CD8-positive, alpha-beta memory T cell (primary cell): ENCODE measurements around the gene COMMD8. TPM values are rescaled to one million over a fixed set of nuclear protein-coding genes. Genes with fewer than 3 reads are reported as not detected.

ENCODE experiments used
- CTCF ChIA-PET: fragments of 350-600 bp; sonication (Branson Sonifier 250); formaldehyde crosslinking; loops from one replicate; lab custom pipeline; 2021; ENCODE audit warnings: antibody characterized with exemption; lab: Charles Lee
- POLR2A ChIA-PET: fragments of 350-600 bp; sonication (Branson Sonifier 250); formaldehyde crosslinking; loops from one replicate; lab custom pipeline; 2021; ENCODE audit warnings: antibody characterized with exemption; lab: Charles Lee
- DNase-seq, 5 donors: peaks; one replicate each; pipeline versions ENCODE4 v3.0.0 to v3.0.0-alpha.2; 2020 to 2022; ENCODE audit warnings: mixed read lengths in 1 of 5
- H3K27ac ChIP-seq: one replicate; pipeline ENCODE4 v1.7.0; 2013; ENCODE audit warnings: low read depth, mild to moderate bottlenecking, low read length, moderate library complexity
- H3K27me3 ChIP-seq: 2 replicates; pipeline ENCODE4 v1.7.0; 2013; ENCODE audit warnings: low read length, mild to moderate bottlenecking; ENCODE audit not compliant: insufficient read depth, poor library complexity, severe bottlenecking
- H3K36me3 ChIP-seq: 2 replicates; pipeline ENCODE4 v1.7.0; 2013; ENCODE audit warnings: mild to moderate bottlenecking, low read length, moderate library complexity; ENCODE audit not compliant: insufficient read depth
- H3K4me1 ChIP-seq: 2 replicates; pipeline ENCODE4 v1.7.0; 2013; ENCODE audit warnings: mild to moderate bottlenecking, low read length, moderate library complexity; ENCODE audit not compliant: insufficient read depth
- H3K4me3 ChIP-seq: 2 replicates; pipeline ENCODE4 v1.7.0; 2013; ENCODE audit warnings: mild to moderate bottlenecking, low read length
- H3K9me3 ChIP-seq: 2 replicates; pipeline ENCODE4 v1.7.0; 2013; ENCODE audit warnings: mild to moderate bottlenecking, low read length
- H3K27ac Mint-ChIP-seq, 8 donors: one replicate each; pipeline ENCODE4 v1.8.0; 2020 to 2021; ENCODE audit warnings: mixed read lengths in 8 of 8, mild to moderate bottlenecking in 6 of 8, inconsistent platforms in 3 of 8, moderate library complexity in 3 of 8
- H3K27me3 Mint-ChIP-seq, 2 donors: one replicate each; pipeline ENCODE4 v1.8.0; 2020 to 2021; ENCODE audit warnings: mixed read lengths in 2 of 2, mild to moderate bottlenecking in 1 of 2, moderate library complexity in 1 of 2
- H3K36me3 Mint-ChIP-seq, 3 donors: one replicate each; pipeline ENCODE4 v1.8.0; 2020 to 2021; ENCODE audit warnings: mixed read lengths in 3 of 3, inconsistent platforms in 1 of 3, mild to moderate bottlenecking in 1 of 3
- H3K4me1 Mint-ChIP-seq, 3 donors: one replicate each; pipeline ENCODE4 v1.8.0; 2020 to 2021; ENCODE audit warnings: mixed read lengths in 3 of 3, inconsistent platforms in 1 of 3, mild to moderate bottlenecking in 1 of 3
- H3K4me3 Mint-ChIP-seq, 7 donors: one replicate each; pipeline ENCODE4 v1.8.0; 2020 to 2021; ENCODE audit warnings: mixed read lengths in 7 of 7, mild to moderate bottlenecking in 6 of 7, moderate library complexity in 4 of 7, inconsistent platforms in 2 of 7
- H3K9me3 Mint-ChIP-seq, 5 donors: one replicate each; pipeline ENCODE4 v1.8.0; 2020 to 2022; ENCODE audit warnings: mixed read lengths in 5 of 5, mild to moderate bottlenecking in 3 of 5, moderate library complexity in 2 of 5, inconsistent platforms in 1 of 5
- polyA plus RNA-seq: library from polyadenylated mRNA; unstranded; fragments of 300-500 nt; fragmentation: Illumina TruSeq; gene quantifications from one replicate; pipeline ENCODE4 v1.2.3, GENCODE V29; 2021
- total RNA-seq, 2 experiments: library from RNA; stranded (reverse); gene quantifications; one replicate each; pipeline ENCODE4 v1.2.3, GENCODE V29; 2021

COMMD8 gene
- total and polyA plus RNA-seq, 3 experiments from 2014 or later = 29.0 to 55.0 (median 33.6) TPM

DNA sequence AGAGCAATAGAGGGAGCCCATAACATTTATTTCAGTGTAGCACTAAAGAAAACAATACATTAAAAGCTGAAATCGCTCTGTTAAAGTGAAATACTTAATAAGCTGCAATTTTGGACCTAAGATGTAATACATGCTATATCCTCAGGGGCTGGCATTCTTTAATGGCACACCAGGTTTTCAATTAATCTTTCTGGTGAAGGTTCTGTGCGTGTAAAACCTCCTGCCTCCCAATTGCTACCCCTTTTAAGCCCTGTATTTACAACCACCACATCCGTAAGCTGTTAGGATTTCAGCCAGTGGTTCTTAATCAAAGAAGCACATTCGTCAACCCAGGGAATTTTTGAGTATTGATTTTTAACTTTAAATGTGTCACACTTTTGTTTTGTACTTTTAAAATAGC, 7.6 kb upstream of the COMMD8 start:
- H3K9me3 Mint-ChIP-seq = no peaks in the 10 kb centered on the region
- H3K27me3 Mint-ChIP-seq = peaks cover 0 to 11% of the 10 kb centered on the region in 2 donors

DNA sequence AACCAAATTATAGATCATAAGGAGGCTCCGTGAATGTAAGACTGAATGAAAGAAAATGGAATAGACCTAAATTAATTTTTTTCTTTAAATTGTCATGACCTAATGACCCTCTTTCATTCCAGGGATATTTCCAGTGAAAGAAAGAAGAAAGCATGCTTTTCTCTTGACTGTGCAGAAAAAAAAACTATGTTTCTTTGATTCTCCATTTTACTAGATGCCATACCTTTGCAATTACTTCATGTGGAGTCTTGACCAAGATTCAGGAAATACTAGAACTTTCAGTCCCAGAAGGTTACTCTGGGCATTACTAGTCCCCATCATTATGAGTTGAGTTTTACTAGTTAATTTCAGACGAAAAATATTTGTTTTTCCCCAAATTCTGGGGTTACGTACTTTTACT, 6.4 kb upstream of the COMMD8 start:
- Histone ChIP-seq H3K9me3 (no peaks in the 10 kb centered on the region), H3K4me1 (no peaks in the 10 kb centered on the region), H3K27me3 (no peaks in the 10 kb centered on the region), H3K36me3 (no peaks in the 10 kb centered on the region), H3K4me3 (no peak overlapping the region), H3K27ac (no peak overlapping the region)
- no peaks in the 10 kb centered on the region for H3K36me3 Mint-ChIP-seq
- no peak overlapping the region for H3K27ac Mint-ChIP-seq
- no peak overlapping the region for H3K4me3 Mint-ChIP-seq
- peaks cover 0 to 11% of the 10 kb centered on the region in 2 donors for H3K27me3 Mint-ChIP-seq
- ChIA-PET CTCF (no interaction called here), POLR2A (no interaction called here)
- H3K9me3 Mint-ChIP-seq = no peaks in the 10 kb centered on the region
- no peak for DNase-seq
- H3K4me1 Mint-ChIP-seq = no peaks in the 10 kb centered on the region

More for the DNA sequence above, 7.6 kb upstream of the COMMD8 start:
- no peaks in the 10 kb centered on the region for H3K36me3 Mint-ChIP-seq
- H3K27ac Mint-ChIP-seq = no peak overlapping the region
- Histone ChIP-seq H3K9me3 (no peaks in the 10 kb centered on the region), H3K36me3 (no peaks in the 10 kb centered on the region), H3K4me3 (no peak overlapping the region), H3K27ac (no peak overlapping the region), H3K27me3 (no peaks in the 10 kb centered on the region), H3K4me1 (no peaks in the 10 kb centered on the region)
- no peaks in the 10 kb centered on the region for H3K4me1 Mint-ChIP-seq
- H3K4me3 Mint-ChIP-seq = no peak overlapping the region
- ChIA-PET CTCF (interaction anchor here (1.2 kb wide), 1 partner anchor 14 kb away, joined by 3 read pairs; the partner anchor contains the start of gene ATP10D), POLR2A (no interaction called here)
- DNase-seq = no peak

DNA sequence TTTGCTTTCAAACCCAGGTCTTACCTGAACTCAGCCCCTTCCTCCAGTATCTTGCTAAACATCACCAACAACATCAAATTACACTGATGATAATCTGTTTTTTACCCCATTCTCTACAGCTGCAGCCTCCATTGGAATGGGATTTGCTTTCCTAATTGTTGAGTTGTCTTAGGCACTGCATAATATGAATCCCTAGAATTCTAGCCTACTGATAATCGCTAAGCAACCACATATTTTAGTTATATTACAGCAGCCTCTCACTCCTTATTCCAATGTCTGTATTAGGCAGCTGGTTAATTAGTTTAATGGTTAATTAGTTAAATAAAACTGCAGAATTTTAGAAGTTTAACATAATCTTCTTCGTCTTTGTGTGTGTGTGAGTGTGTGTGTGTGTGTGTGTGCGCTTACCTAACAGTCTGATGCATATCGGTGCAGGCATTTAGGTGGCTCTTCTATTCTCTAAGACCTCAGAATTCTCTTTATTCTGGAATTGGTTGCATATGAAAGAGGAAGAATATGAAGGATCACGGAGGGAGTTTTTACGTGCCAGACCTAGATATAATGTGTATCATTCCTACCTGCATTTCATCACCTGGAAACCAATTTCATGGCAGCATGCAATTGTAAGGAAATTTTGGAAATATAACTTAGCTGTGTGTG, 5.3 kb upstream of the COMMD8 start:
- no peak overlapping the region for H3K4me3 Mint-ChIP-seq
- Histone ChIP-seq H3K9me3 (no peaks in the 10 kb centered on the region), H3K36me3 (no peaks in the 10 kb centered on the region), H3K4me1 (peaks cover 4% of the 10 kb centered on the region), H3K27ac (no peak overlapping the region), H3K27me3 (no peaks in the 10 kb centered on the region), H3K4me3 (no peak overlapping the region)
- H3K9me3 Mint-ChIP-seq = no peaks in the 10 kb centered on the region
- H3K4me1 Mint-ChIP-seq = peaks cover 1 to 2% (median 2%) of the 10 kb centered on the region in 3 donors
- peaks cover 0 to 11% of the 10 kb centered on the region in 2 donors for H3K27me3 Mint-ChIP-seq
- DNase-seq = no peak
- ChIA-PET CTCF (no interaction called here), POLR2A (no interaction called here)
- H3K36me3 Mint-ChIP-seq = no peaks in the 10 kb centered on the region
- no peak overlapping the region for H3K27ac Mint-ChIP-seq

DNA sequence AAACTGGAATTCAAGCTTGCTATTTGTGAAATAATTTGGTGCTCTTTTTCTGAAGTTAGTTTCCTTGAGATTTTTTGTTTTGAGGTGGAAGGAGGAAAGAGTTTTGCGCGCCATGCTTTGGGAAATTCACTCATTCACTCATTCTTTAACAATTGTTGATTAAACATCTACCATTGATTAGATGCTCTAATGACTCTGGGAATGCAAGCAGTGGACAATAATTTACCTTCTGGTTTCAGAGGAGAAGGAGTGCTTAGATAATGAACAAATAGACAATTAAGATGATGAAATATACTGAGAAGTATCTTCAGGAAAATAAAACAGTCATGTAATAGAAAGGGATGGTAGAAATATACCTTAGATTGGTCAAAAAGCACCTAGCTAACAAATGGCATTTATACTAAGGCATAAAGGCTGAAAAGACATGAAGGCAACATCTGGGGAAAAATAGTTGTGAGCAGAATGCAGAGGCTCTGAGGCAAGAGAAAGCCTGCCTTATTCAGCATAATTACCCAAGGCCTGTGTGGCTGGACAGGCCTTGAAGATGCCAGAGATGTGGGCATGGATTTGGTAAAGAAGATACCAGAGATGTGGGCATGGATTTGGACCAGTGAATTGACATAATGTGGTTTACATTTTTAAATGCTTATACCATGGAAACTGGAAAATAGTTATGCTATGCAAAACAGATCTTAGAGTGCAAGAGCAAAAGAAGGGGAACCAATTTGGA, 2.7 kb upstream of the COMMD8 start:
- peaks cover 0 to 5% (median 0%) of the 10 kb centered on the region in 3 donors for H3K36me3 Mint-ChIP-seq
- H3K4me3 Mint-ChIP-seq = no peak overlapping the region
- CTCF ChIA-PET = no interaction called here
- Histone ChIP-seq H3K27me3 (no peaks in the 10 kb centered on the region), H3K27ac (no peak overlapping the region), H3K36me3 (no peaks in the 10 kb centered on the region), H3K4me3 (no peak overlapping the region), H3K9me3 (no peaks in the 10 kb centered on the region), H3K4me1 (peaks cover 22% of the 10 kb centered on the region)
- H3K9me3 Mint-ChIP-seq = no peaks in the 10 kb centered on the region
- H3K27me3 Mint-ChIP-seq = no peaks in the 10 kb centered on the region
- no peak for DNase-seq
- POLR2A ChIA-PET = no interaction called here
- H3K4me1 Mint-ChIP-seq = peaks cover 23 to 25% (median 24%) of the 10 kb centered on the region in 3 donors
- H3K27ac Mint-ChIP-seq = no peak overlapping the region

- Mint-ChIP-seq H3K9me3 (no peaks in the 10 kb centered on the region), H3K4me3 (no peak overlapping the region), H3K27me3 (no peaks in the 10 kb centered on the region), H3K4me1 (peaks cover 27 to 33% (median 32%) of the 10 kb centered on the region in 3 donors), H3K27ac (no peak overlapping the region), H3K36me3 (peaks cover 0 to 7% (median 0%) of the 10 kb centered on the region in 3 donors)
- peaks cover 22% of the 10 kb centered on the region for H3K4me1 ChIP-seq
- no peak for DNase-seq
- no peaks in the 10 kb centered on the region for H3K36me3 ChIP-seq
- no peak overlapping the region for H3K4me3 ChIP-seq
- ChIA-PET CTCF (interaction anchor here (2.5 kb wide), 1 partner anchor 67 kb away, joined by 5 read pairs; no protein-coding TSS in a partner anchor), POLR2A (no interaction called here)
- H3K27me3 ChIP-seq = no peaks in the 10 kb centered on the region
- H3K27ac ChIP-seq = no peak overlapping the region
- H3K9me3 ChIP-seq = no peaks in the 10 kb centered on the region
Observed at GRCh38 chr4:47465004-47465403, 1.5 kb upstream of the COMMD8 start.

DNA sequence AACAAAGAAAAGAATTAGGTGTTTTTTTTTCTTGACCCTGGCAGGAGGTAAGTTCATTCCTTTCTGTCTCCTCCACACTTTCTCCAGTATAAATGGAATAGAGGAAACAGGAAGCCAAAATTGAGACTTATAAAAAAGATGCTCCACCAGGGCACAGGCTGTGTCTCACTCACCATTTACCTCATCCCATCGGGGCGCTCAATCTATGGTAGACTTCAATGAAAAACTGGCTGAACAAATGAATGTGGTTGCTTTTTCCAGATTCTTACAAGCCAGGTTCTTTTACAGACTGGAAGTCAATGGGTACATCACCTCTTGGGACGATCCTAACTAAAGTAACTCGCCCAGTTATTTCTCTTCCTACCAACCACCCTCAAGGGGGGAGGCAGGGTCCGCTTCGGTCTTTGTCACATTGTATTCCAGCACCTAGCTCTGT, 685 bp downstream of the COMMD8 start:
- ChIA-PET CTCF (interaction anchor here (0.7 to 3.0 kb wide), 12 partner anchors 10 to 104 kb away, joined by 3 to 16 read pairs (median 4); partner anchors contain the start of gene ATP10D), POLR2A (interaction anchor here (1.4 kb wide), 2 partner anchors 20 to 22 kb away, joined by 4 to 11 read pairs; partner anchors contain the start of gene ATP10D)
- peaks cover 4 to 26% (median 5%) of the 10 kb centered on the region in 3 donors for H3K36me3 Mint-ChIP-seq
- no peaks in the 10 kb centered on the region for H3K27me3 Mint-ChIP-seq
- no peaks in the 10 kb centered on the region for H3K9me3 Mint-ChIP-seq
- peak overlapping the region; percentile 93 to 97 (median 95) for H3K27ac Mint-ChIP-seq
- Histone ChIP-seq H3K4me3 (peak overlapping the region; percentile 85), H3K36me3 (no peaks in the 10 kb centered on the region), H3K27ac (peak overlapping the region; percentile 77), H3K27me3 (no peaks in the 10 kb centered on the region), H3K9me3 (no peaks in the 10 kb centered on the region), H3K4me1 (peaks cover 22% of the 10 kb centered on the region)
- peak overlapping the region; percentile 89 to 95 (median 91) for H3K4me3 Mint-ChIP-seq
- peaks cover 32 to 51% (median 48%) of the 10 kb centered on the region in 3 donors for H3K4me1 Mint-ChIP-seq
- no peak for DNase-seq

GRCh38 chr4:47451657-47452056, 11.8 kb downstream of the COMMD8 start:
- Histone ChIP-seq H3K27me3 (no peaks in the 10 kb centered on the region), H3K27ac (no peak overlapping the region), H3K4me3 (no peak overlapping the region), H3K36me3 (peaks cover 7% of the 10 kb centered on the region), H3K9me3 (no peaks in the 10 kb centered on the region), H3K4me1 (no peaks in the 10 kb centered on the region)
- H3K27me3 Mint-ChIP-seq = no peaks in the 10 kb centered on the region
- H3K4me3 Mint-ChIP-seq = no peak overlapping the region
- ChIA-PET CTCF (no interaction called here), POLR2A (no interaction called here)
- peak overlapping the region in 5 of 8 donors; percentile 5 to 54 (median 42) for H3K27ac Mint-ChIP-seq
- H3K36me3 Mint-ChIP-seq = peaks cover 5 to 59% (median 29%) of the 10 kb centered on the region in 3 donors
- peaks cover 3 to 8% (median 7%) of the 10 kb centered on the region in 3 donors for H3K4me1 Mint-ChIP-seq
- DNase-seq = no peak
- H3K9me3 Mint-ChIP-seq = no peaks in the 10 kb centered on the region

DNA sequence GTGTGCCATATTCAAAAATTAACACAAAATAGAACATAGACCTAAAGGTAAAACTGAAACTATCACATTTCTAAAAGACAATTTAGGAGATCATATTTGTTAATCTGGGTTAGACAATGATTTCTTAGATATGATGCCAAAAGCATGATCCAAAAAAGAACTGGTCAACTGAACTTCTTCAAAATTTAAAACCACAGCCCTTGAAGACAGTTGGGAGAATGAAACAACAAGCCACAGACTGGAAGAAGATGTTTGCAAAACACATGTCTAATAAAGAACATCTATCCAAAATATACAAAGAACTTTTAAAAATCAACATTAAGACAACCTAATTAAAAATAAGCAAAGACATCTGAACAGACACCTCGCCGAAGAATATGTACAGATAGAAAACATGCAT, 19.5 kb downstream of the COMMD8 start:
- Histone ChIP-seq H3K27me3 (no peaks in the 10 kb centered on the region), H3K4me1 (no peaks in the 10 kb centered on the region), H3K4me3 (no peak overlapping the region), H3K36me3 (no peaks in the 10 kb centered on the region), H3K27ac (no peak overlapping the region), H3K9me3 (no peaks in the 10 kb centered on the region)
- H3K4me1 Mint-ChIP-seq = peaks cover 2 to 15% (median 3%) of the 10 kb centered on the region in 3 donors
- peaks cover 8 to 13% (median 10%) of the 10 kb centered on the region in 3 donors for H3K36me3 Mint-ChIP-seq
- no peaks in the 10 kb centered on the region for H3K27me3 Mint-ChIP-seq
- ChIA-PET CTCF (no interaction called here), POLR2A (no interaction called here)
- no peak overlapping the region for H3K4me3 Mint-ChIP-seq
- no peak for DNase-seq
- H3K27ac Mint-ChIP-seq = no peak overlapping the region
- no peaks in the 10 kb centered on the region for H3K9me3 Mint-ChIP-seq
